Endodermal cell (in vitro differentiated cells): ENCODE measurements around the gene CTNNA2. TPM values are rescaled to one million over a fixed set of nuclear protein-coding genes. Genes with fewer than 3 reads are reported as not detected.

Experiments used
- DNase-seq: peaks from one replicate; pipeline ENCODE4 v3.0.0-alpha.2; 2017
- H3K27ac ChIP-seq: 2 replicates; pipeline ENCODE4 v1.5.1; 2013; ENCODE audit warnings: mild to moderate bottlenecking, low read depth, low read length, moderate library complexity
- H3K27me3 ChIP-seq: 2 replicates; pipeline ENCODE4 v1.6.1; 2013; ENCODE audit warnings: mild to moderate bottlenecking, low read length, moderate library complexity; ENCODE audit not compliant: insufficient read depth, control insufficient read depth, poor library complexity, severe bottlenecking
- H3K36me3 ChIP-seq: 2 replicates; pipeline ENCODE4 v1.7.0; 2013; ENCODE audit warnings: mild to moderate bottlenecking, low read length, moderate library complexity; ENCODE audit not compliant: control insufficient read depth, insufficient read depth
- H3K4me1 ChIP-seq: one replicate; pipeline ENCODE4 v1.7.0; 2013; ENCODE audit warnings: low read length; ENCODE audit not compliant: control insufficient read depth, insufficient read depth
- H3K4me3 ChIP-seq: 2 replicates; pipeline ENCODE4 v1.5.1; 2013; ENCODE audit warnings: mild to moderate bottlenecking, low read length, moderate library complexity
- H3K9ac ChIP-seq: 2 replicates; pipeline ENCODE4 v1.6.1; 2013; ENCODE audit warnings: mild to moderate bottlenecking, low read length, moderate library complexity; ENCODE audit not compliant: poor library complexity, severe bottlenecking; ENCODE audit errors: extremely low read depth
- H3K9me3 ChIP-seq: 2 replicates; pipeline ENCODE4 v1.6.1; 2013; ENCODE audit warnings: mild to moderate bottlenecking, low read length, moderate library complexity; ENCODE audit not compliant: control insufficient read depth
- H3K27ac Mint-ChIP-seq: 2 replicates; pipeline ENCODE4 v1.8.0; 2020; ENCODE audit warnings: mixed read lengths
- H3K27me3 Mint-ChIP-seq: 2 replicates; pipeline ENCODE4 v1.8.0; 2021; ENCODE audit warnings: mild to moderate bottlenecking, mixed read lengths; ENCODE audit not compliant: insufficient read depth
- H3K36me3 Mint-ChIP-seq: 2 replicates; pipeline ENCODE4 v1.8.0; 2020; ENCODE audit warnings: low read depth, mixed read lengths
- H3K4me1 Mint-ChIP-seq: 2 replicates; pipeline ENCODE4 v1.8.0; 2020; ENCODE audit warnings: mixed read lengths
- H3K4me3 Mint-ChIP-seq: 2 replicates; pipeline ENCODE4 v1.8.0; 2020; ENCODE audit warnings: mild to moderate bottlenecking, moderate library complexity, mixed read lengths
- H3K9me3 Mint-ChIP-seq: 2 replicates; pipeline ENCODE4 v1.8.0; 2020; ENCODE audit warnings: mild to moderate bottlenecking, mixed read lengths
- WGBS, 2 experiments: methylation state at CpG; one replicate each; pipeline versions ENCODE4 v1.1.5 to v1.1.7; 2013; ENCODE audit warnings: missing lambda C conversion rate in 2 of 2, mixed read lengths in 1 of 2; ENCODE audit not compliant: insufficient coverage in 1 of 2, insufficient read length in 1 of 2; 5-methylcytosine and 5-hydroxymethylcytosine counted together
- total RNA-seq, 2 donors: library from RNA; stranded (reverse); fragmentation: NEBNext Ultra II Directional in 1 of 2; extraction: Animal tissue kit (Norgen Biotek cat#: 25700) in 1 of 2; gene quantifications; 2 replicates in 1 of 2; 3 replicates in 1 of 2; pipeline ENCODE4 v1.2.1, GENCODE V29; 2021
- TF ChIP-seq, protein P1 (sequence below): fragments of 200-600 bp; sonication (generic); conservative IDR thresholded peaks from 2 replicates; pipeline ENCODE4 v1.5.0; 2021; ENCODE audit warnings: antibody characterized with exemption, mild to moderate bottlenecking

Gene CTNNA2
- total RNA-seq, 2 donors from 2014 or later = 7.7 to 9.8 TPM

DNA sequence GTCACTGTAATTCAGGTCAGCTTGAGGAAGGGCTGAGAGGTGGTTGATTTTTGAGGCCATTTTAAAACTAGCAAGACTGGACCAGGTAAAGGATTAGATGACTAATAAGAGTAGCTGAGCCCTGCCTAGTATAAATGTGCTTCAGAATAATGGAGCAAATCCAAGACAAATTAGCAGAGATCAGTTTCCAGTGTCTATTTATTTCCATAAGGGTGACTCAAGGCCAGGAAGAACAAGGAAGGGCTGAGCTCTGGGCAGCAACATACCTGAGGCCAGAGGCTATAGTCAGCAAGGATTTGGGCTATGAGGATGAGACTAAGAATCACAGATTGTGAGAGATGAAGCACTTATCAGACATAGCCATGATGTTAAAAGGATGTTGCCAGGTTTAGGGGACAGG is 1130.7 kb downstream of the CTNNA2 start:
- Histone ChIP-seq H3K9ac (no peak overlapping the region), H3K36me3 (no peaks in the 10 kb centered on the region), H3K27me3 (no peaks in the 10 kb centered on the region), H3K27ac (no peak overlapping the region), H3K4me1 (no peaks in the 10 kb centered on the region), H3K4me3 (no peak overlapping the region), H3K9me3 (no peaks in the 10 kb centered on the region)
- TF ChIP-seq, protein P1, sequence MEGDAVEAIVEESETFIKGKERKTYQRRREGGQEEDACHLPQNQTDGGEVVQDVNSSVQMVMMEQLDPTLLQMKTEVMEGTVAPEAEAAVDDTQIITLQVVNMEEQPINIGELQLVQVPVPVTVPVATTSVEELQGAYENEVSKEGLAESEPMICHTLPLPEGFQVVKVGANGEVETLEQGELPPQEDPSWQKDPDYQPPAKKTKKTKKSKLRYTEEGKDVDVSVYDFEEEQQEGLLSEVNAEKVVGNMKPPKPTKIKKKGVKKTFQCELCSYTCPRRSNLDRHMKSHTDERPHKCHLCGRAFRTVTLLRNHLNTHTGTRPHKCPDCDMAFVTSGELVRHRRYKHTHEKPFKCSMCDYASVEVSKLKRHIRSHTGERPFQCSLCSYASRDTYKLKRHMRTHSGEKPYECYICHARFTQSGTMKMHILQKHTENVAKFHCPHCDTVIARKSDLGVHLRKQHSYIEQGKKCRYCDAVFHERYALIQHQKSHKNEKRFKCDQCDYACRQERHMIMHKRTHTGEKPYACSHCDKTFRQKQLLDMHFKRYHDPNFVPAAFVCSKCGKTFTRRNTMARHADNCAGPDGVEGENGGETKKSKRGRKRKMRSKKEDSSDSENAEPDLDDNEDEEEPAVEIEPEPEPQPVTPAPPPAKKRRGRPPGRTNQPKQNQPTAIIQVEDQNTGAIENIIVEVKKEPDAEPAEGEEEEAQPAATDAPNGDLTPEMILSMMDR = no peak
- Mint-ChIP-seq H3K9me3 (no peaks in the 10 kb centered on the region), H3K27ac (no peak overlapping the region), H3K4me1 (peaks cover 4% of the 10 kb centered on the region), H3K27me3 (no peaks in the 10 kb centered on the region), H3K36me3 (no peaks in the 10 kb centered on the region), H3K4me3 (no peak overlapping the region)
- no peak for DNase-seq

DNA sequence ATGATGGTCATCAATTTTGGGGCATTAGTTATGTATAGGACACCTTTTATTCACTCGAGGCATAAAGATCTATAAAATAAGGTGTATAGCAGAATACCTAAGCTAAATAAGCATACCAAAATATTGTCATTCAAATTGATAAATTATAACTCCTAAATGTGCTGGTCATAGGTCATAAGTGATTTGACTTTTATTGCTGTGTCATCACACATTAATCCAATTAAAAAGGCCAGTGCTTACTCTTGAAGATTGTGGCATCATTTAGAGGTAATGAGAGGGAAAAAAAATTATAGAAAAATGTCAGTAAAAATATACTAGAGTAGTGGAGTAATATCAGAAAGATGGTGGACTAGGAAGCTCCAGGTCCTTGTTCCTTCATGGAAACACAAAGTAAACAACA is 1138.6 kb downstream of the CTNNA2 start:
- no peak overlapping the region for H3K27ac ChIP-seq
- no peak overlapping the region for H3K27ac Mint-ChIP-seq
- no peaks in the 10 kb centered on the region for H3K27me3 Mint-ChIP-seq
- peaks cover 13% of the 10 kb centered on the region for H3K9me3 ChIP-seq
- H3K4me3 Mint-ChIP-seq = no peak overlapping the region
- TF ChIP-seq, protein P1 = no peak
- no peak for DNase-seq
- no CpG with 5 or more reads among the region's 1 CpG for WGBS, 2 experiments
- no peaks in the 10 kb centered on the region for H3K27me3 ChIP-seq
- peaks cover 11% of the 10 kb centered on the region for H3K9me3 Mint-ChIP-seq
- H3K36me3 ChIP-seq = no peaks in the 10 kb centered on the region
- no peak overlapping the region for H3K9ac ChIP-seq
- no peaks in the 10 kb centered on the region for H3K4me1 ChIP-seq
- H3K36me3 Mint-ChIP-seq = no peaks in the 10 kb centered on the region
- H3K4me1 Mint-ChIP-seq = no peaks in the 10 kb centered on the region
- no peak overlapping the region for H3K4me3 ChIP-seq

DNA sequence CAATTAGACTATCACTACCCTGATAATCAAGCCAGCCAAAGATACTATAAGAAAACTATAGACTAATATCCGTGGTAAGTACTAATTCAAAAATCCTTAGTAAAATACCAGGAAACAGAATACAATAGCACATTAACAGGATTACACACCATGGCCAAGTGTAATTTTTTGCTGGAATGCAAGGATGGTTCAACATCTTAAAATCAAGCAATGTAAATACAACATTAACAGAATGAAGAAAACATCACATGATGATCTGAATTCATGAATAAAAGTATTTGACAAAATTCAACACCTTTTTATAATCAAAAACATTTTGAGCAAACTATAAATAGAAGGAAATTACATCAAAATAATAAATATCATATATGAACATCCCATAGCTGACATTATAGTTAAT is 1142.4 kb downstream of the CTNNA2 start:
- no peaks in the 10 kb centered on the region for H3K36me3 ChIP-seq
- peaks cover 13% of the 10 kb centered on the region for H3K9me3 ChIP-seq
- H3K27ac ChIP-seq = no peak overlapping the region
- no peak overlapping the region for H3K9ac ChIP-seq
- peaks cover 11% of the 10 kb centered on the region for H3K9me3 Mint-ChIP-seq
- no peaks in the 10 kb centered on the region for H3K27me3 Mint-ChIP-seq
- H3K4me3 ChIP-seq = no peak overlapping the region
- H3K36me3 Mint-ChIP-seq = no peaks in the 10 kb centered on the region
- H3K27ac Mint-ChIP-seq = no peak overlapping the region
- no peaks in the 10 kb centered on the region for H3K4me1 ChIP-seq
- TF ChIP-seq, protein P1 = no peak
- DNase-seq = no peak
- 100% methylated on average over 1 of the region's 1 CpG; no CpG with 5 or more reads in 1 of the 2 experiments for WGBS, 2 experiments
- no peaks in the 10 kb centered on the region for H3K4me1 Mint-ChIP-seq
- no peaks in the 10 kb centered on the region for H3K27me3 ChIP-seq
- H3K4me3 Mint-ChIP-seq = no peak overlapping the region
